Panc1 (cell line): ENCODE results near the gene PPP1R1B. TPM values are rescaled to one million over a fixed set of nuclear protein-coding genes. Genes with fewer than 3 reads are reported as not detected.

Experiments
- ATAC-seq: fragments of 200-7000 bp; cut with Tn5 transposase; 2 replicates; pipeline ENCODE4 v1.9.1; 2020; ENCODE audit warnings: mild to moderate bottlenecking, moderate library complexity
- BruUV-seq: library from RNA; stranded (reverse); fragments of 400-500 nt; replicated peaks from 2 replicates; lab custom pipeline; 2021; lab: Mats Ljungman, UMichigan
- CTCF ChIA-PET: fragments of 300-600 bp; sonication (Branson Sonifier 250); formaldehyde crosslinking; loops from one replicate; lab custom pipeline; 2022; ENCODE audit warnings: antibody characterized with exemption; lab: Charles Lee
- POLR2A ChIA-PET: fragments of 300-600 bp; sonication (Branson Sonifier 250); formaldehyde crosslinking; loops from one replicate; lab custom pipeline; 2022; ENCODE audit warnings: antibody characterized with exemption; lab: Charles Lee
- DNase-seq: peaks from one replicate; pipeline ENCODE4 v3.0.0-alpha.2; 2010; ENCODE audit warnings: low read depth, low spot score
- H3K27ac ChIP-seq: 2 replicates; pipeline ENCODE4 v1.5.1; 2011; ENCODE audit warnings: mild to moderate bottlenecking, low read length, inconsistent platforms
- H3K27me3 ChIP-seq: fragments of 200-500 bp; sonication (Bioruptor generic); 2 replicates; pipeline ENCODE4 v1.6.0; 2014; ENCODE audit warnings: low read length, inconsistent platforms; ENCODE audit not compliant: control insufficient read depth, insufficient read depth
- H3K36me3 ChIP-seq: fragments of 200-500 bp; sonication (Bioruptor generic); 2 replicates; pipeline ENCODE4 v1.5.1; 2014; ENCODE audit warnings: inconsistent platforms, mild to moderate bottlenecking, low read length, moderate library complexity; ENCODE audit not compliant: control insufficient read depth, insufficient read depth
- H3K4me1 ChIP-seq: 2 replicates; pipeline ENCODE4 v1.5.1; 2011; ENCODE audit warnings: inconsistent platforms, mild to moderate bottlenecking, low read length, moderate library complexity; ENCODE audit not compliant: control insufficient read depth, insufficient read depth
- H3K4me3 ChIP-seq, 2 experiments: 2 replicates each; pipeline ENCODE4 v1.5.1; 2011 to 2012; ENCODE audit warnings: low read depth in 2 of 2, low read length in 2 of 2, mild to moderate bottlenecking in 2 of 2, inconsistent platforms in 1 of 2, moderate library complexity in 1 of 2
- H3K9me3 ChIP-seq: fragments of 200-500 bp; sonication (Bioruptor generic); 2 replicates; pipeline ENCODE4 v1.5.1; 2014; ENCODE audit warnings: low read depth, mild to moderate bottlenecking, inconsistent platforms, low read length, moderate library complexity; ENCODE audit not compliant: control insufficient read depth, insufficient read depth
- POLR2AphosphoS5 ChIP-seq: IDR thresholded peaks from 2 replicates; pipeline ENCODE4 v1.6.1; 2012; ENCODE audit warnings: mild to moderate bottlenecking, low read depth, low read length, moderate library complexity
- SIN3A ChIP-seq: IDR thresholded peaks from 2 replicates; pipeline ENCODE4 v1.6.1; 2012; ENCODE audit warnings: low read depth, mild to moderate bottlenecking, low read length, moderate library complexity, borderline replicate concordance; ENCODE audit not compliant: insufficient read depth
- TCF7L2 ChIP-seq: IDR thresholded peaks from 2 replicates; pipeline ENCODE4 v1.6.1; 2011; ENCODE audit warnings: mild to moderate bottlenecking, low read depth, low read length, inconsistent platforms
- in situ Hi-C: cut with HindIII; loops from 2 replicates; pipeline ENCODE4 v1.10.0; 2016; ENCODE audit warnings: low sequenced_read_pairs, low pct_unique_long_range_greater_than_20kb
- intact Hi-C: fragments of 100-400 bp; cut with micrococcal nuclease; formaldehyde crosslinking; loops from one replicate; pipeline ENCODE4 v1.10.0; 2022; ENCODE audit not compliant: unreplicated experiment
- total RNA-seq: library from RNA; stranded (reverse); gene quantifications from one replicate; pipeline ENCODE4 v1.2.1, GENCODE V29; 2021; ENCODE audit not compliant: unreplicated experiment
- TF ChIP-seq, protein P1 (sequence below): fragments of 450-650 bp; IDR thresholded peaks from 2 replicates; pipeline ENCODE4 v1.5.1; 2017; ENCODE audit warnings: mild to moderate bottlenecking
- TF ChIP-seq, protein P2 (sequence below), 2 experiments: IDR thresholded peaks; 2 replicates each; pipeline ENCODE4 v1.6.1; 2011 to 2012; ENCODE audit warnings: low read depth in 2 of 2, control low read depth in 1 of 2, low read length in 1 of 2, mild to moderate bottlenecking in 1 of 2, moderate library complexity in 1 of 2; ENCODE audit not compliant: insufficient read depth in 1 of 2

PPP1R1B gene
- total RNA-seq, 1 experiment from 2014 or later, result 45.7 TPM

DNA sequence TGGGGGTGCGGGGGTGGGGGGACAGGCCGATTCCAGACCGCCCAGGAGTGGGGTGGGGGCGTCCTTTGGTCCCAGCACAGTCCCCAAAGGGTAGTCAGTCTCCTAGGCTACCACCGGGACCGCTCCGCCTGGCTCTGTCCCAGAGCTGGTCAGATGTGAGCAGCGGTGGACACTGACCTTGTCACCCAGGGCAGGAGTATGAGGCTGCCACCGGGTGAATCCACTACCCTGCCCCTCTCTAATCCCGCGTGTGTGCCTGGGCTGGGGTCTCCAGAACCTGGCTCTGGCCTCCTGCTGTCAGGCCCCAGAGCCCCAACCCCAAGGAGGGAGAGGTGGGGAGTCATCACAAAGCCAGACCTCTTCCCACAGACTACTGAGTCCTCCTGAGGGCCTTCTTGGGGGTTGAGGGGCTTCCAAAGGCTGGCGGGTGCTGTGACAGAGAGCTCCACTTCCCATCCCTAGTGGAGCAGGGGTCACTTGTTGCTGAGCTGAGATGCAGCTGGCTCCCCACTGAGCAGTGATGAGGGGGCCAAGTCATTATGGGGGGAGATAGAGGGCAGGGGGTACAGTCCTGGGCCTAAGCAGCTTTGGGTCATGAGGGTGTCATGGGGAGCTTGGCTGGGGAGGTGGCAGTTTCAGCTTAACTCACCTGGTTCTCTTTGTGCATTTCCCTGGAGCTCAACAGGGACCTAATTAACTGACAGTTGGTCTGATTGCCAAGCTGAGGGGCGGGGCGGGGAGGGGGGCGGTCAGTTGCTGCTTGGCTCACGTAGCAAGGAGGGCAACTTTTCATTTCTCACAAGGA lies 1.2 kb downstream of the PPP1R1B start:
- no peak for TF ChIP-seq POLR2AphosphoS5
- no peak for TF ChIP-seq SIN3A
- TF ChIP-seq, protein P1, sequence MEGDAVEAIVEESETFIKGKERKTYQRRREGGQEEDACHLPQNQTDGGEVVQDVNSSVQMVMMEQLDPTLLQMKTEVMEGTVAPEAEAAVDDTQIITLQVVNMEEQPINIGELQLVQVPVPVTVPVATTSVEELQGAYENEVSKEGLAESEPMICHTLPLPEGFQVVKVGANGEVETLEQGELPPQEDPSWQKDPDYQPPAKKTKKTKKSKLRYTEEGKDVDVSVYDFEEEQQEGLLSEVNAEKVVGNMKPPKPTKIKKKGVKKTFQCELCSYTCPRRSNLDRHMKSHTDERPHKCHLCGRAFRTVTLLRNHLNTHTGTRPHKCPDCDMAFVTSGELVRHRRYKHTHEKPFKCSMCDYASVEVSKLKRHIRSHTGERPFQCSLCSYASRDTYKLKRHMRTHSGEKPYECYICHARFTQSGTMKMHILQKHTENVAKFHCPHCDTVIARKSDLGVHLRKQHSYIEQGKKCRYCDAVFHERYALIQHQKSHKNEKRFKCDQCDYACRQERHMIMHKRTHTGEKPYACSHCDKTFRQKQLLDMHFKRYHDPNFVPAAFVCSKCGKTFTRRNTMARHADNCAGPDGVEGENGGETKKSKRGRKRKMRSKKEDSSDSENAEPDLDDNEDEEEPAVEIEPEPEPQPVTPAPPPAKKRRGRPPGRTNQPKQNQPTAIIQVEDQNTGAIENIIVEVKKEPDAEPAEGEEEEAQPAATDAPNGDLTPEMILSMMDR, result no peak
- TF ChIP-seq TCF7L2, result no peak
- TF ChIP-seq, protein P2, sequence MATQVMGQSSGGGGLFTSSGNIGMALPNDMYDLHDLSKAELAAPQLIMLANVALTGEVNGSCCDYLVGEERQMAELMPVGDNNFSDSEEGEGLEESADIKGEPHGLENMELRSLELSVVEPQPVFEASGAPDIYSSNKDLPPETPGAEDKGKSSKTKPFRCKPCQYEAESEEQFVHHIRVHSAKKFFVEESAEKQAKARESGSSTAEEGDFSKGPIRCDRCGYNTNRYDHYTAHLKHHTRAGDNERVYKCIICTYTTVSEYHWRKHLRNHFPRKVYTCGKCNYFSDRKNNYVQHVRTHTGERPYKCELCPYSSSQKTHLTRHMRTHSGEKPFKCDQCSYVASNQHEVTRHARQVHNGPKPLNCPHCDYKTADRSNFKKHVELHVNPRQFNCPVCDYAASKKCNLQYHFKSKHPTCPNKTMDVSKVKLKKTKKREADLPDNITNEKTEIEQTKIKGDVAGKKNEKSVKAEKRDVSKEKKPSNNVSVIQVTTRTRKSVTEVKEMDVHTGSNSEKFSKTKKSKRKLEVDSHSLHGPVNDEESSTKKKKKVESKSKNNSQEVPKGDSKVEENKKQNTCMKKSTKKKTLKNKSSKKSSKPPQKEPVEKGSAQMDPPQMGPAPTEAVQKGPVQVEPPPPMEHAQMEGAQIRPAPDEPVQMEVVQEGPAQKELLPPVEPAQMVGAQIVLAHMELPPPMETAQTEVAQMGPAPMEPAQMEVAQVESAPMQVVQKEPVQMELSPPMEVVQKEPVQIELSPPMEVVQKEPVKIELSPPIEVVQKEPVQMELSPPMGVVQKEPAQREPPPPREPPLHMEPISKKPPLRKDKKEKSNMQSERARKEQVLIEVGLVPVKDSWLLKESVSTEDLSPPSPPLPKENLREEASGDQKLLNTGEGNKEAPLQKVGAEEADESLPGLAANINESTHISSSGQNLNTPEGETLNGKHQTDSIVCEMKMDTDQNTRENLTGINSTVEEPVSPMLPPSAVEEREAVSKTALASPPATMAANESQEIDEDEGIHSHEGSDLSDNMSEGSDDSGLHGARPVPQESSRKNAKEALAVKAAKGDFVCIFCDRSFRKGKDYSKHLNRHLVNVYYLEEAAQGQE (IDR thresholded peaks at IDR 0.05; ENCODE audit: insufficient read depth in 1 of 2, low read depth in 2 of 2, low read length in 1 of 2), result no peak
- ChIA-PET CTCF (interaction anchor here (0.6 to 0.8 kb wide), 6 partner anchors 8 to 726 kb away, joined by 3 to 8 read pairs (median 4); partner anchors contain the start of gene ERBB2), POLR2A (interaction anchor here (0.7 kb wide), 1 partner anchor 35 kb away, joined by 4 read pairs; no protein-coding TSS in a partner anchor)
- DNase-seq (no peak), ATAC-seq (no peak)
- Histone ChIP-seq H3K27me3 (no peaks in the 10 kb centered on the region), H3K36me3 (no peaks in the 10 kb centered on the region), H3K9me3 (no peaks in the 10 kb centered on the region), H3K4me3 (peak overlapping the region in 1 of 2 experiments; percentile 26; a peak in 2 of 4 replicates), H3K4me1 (peaks cover 17% of the 10 kb centered on the region), H3K27ac (no peak overlapping the region; the same call in 1 of the 2 replicates)
- intact Hi-C loops (loop anchor here (5.0 kb wide), 1 partner anchor 124 kb away; no protein-coding TSS in a partner anchor), in situ Hi-C loops (no loop called here)
- BruUV-seq, result no TSS peak

DNA sequence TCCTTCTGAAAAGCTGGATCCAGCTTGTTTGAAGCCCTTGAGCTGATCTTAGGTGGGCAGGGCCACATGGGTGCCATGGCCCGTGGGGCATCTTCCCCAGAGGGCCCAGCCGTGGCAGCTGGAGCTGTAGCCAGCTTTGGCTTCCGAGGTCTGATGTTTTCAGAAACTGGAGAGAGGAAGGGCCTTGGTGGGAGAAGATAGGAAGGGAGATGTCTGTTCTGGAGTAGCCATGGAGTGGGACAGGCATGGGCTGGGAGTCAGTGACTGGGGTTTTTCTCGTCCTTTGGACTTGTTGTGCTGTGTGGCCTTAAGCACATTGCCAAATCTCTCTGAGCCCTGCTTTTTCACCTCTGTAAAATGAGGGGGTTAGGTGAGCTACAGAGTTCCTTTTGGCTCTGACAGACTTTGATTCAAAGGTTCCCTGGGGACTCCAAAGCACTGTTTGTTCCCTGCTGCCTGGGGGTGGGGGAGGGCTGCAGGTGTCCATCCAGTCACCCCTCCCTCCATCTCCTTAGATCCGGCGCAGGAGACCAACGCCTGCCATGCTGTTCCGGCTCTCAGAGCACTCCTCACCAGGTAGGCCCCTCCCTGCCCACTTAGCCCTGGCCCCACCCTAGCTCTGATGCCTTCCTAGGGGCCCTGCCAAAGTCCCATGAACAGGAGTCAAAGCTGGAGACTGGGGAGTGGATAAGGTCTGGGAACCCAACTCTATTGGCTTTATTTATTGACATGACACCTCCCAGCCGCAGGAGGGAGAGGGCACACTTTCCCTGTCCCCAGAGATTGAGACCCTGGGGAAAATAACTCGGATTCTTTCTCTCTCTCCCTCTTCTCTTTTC lies 2.1 kb downstream of the PPP1R1B start:
- ChIA-PET POLR2A (no interaction called here), CTCF (interaction anchor here (0.6 to 0.8 kb wide), 2 partner anchors 16 to 81 kb away, joined by 3 to 4 read pairs; no protein-coding TSS in a partner anchor)
- no peak for TF ChIP-seq SIN3A
- TF ChIP-seq, protein P2 (IDR thresholded peaks at IDR 0.05; ENCODE audit: insufficient read depth in 1 of 2, low read depth in 2 of 2, low read length in 1 of 2), result no peak
- TF ChIP-seq POLR2AphosphoS5, result no peak
- peak overlapping the region in 1 of 2 experiments; percentile 4; a peak in 1 of 4 replicates for H3K4me3 ChIP-seq
- BruUV-seq, result no TSS peak
- peaks cover 22% of the 10 kb centered on the region for H3K4me1 ChIP-seq
- DNase-seq, result no peak
- intact Hi-C loops (loop anchor here (5.0 kb wide), 1 partner anchor 123 kb away; no protein-coding TSS in a partner anchor), in situ Hi-C loops (no loop called here)
- no peak for ATAC-seq
- no peaks in the 10 kb centered on the region for H3K36me3 ChIP-seq
- no peaks in the 10 kb centered on the region for H3K27me3 ChIP-seq
- H3K9me3 ChIP-seq, result no peaks in the 10 kb centered on the region
- H3K27ac ChIP-seq, result peak overlapping the region; percentile 29
